ENCODE measurements around the gene PREP.

The PREP gene

GRCh38 chr6:105357165-105357564 is 45.7 kb downstream of the PREP start:
- DNase-seq (ENCODE audit: low spot score): no peak
- ATAC-seq (ENCODE audit: low read depth): no peak
- peaks cover 86% of the 10 kb centered on the region for H3K36me3 ChIP-seq (ENCODE audit: low read depth)

DNA sequence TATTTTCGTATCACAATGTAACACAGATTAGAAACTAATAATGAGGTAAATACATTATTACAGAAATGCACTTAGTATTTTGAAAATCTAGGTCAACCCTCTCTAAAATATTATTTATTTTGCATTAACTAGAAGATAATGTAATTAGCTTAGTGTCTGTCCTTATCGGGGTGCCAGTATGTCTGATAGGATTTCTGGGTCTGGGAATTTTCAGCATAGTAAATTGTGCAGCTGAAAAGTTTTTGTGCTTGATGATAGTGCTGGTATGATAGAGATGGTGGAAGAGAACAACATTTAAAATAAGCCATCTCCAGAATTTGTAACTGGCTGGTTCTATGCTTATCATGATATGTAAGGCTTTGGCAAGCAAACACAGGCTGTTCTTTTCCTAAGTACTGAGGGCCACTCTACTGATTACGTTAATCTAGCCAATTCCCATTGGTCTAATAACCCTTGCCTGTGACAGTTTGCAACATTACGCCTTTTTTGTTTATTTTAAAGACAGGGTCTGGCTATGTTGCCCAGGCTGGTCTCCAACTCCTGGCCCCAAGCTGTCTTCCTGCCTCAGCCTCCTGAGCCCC is 50.8 kb downstream of the PREP start:
- no peaks in the 10 kb centered on the region for H3K27me3 ChIP-seq (ENCODE audit: insufficient read depth, poor library complexity, severe bottlenecking)
- ATAC-seq (ENCODE audit: low read depth) (no peak), DNase-seq (ENCODE audit: low spot score) (no peak)
- no peaks in the 10 kb centered on the region for H3K4me1 ChIP-seq (ENCODE audit: insufficient read depth, poor library complexity, severe bottlenecking)
- H3K4me3 ChIP-seq (ENCODE audit: severe bottlenecking): no peak overlapping the region
- H3K9me3 ChIP-seq (ENCODE audit: severe bottlenecking): no peaks in the 10 kb centered on the region
- no peak overlapping the region for H3K27ac ChIP-seq (ENCODE audit: poor library complexity, severe bottlenecking)
- H3K36me3 ChIP-seq (ENCODE audit: low read depth): peaks cover 78% of the 10 kb centered on the region
- TF ChIP-seq, protein P1, sequence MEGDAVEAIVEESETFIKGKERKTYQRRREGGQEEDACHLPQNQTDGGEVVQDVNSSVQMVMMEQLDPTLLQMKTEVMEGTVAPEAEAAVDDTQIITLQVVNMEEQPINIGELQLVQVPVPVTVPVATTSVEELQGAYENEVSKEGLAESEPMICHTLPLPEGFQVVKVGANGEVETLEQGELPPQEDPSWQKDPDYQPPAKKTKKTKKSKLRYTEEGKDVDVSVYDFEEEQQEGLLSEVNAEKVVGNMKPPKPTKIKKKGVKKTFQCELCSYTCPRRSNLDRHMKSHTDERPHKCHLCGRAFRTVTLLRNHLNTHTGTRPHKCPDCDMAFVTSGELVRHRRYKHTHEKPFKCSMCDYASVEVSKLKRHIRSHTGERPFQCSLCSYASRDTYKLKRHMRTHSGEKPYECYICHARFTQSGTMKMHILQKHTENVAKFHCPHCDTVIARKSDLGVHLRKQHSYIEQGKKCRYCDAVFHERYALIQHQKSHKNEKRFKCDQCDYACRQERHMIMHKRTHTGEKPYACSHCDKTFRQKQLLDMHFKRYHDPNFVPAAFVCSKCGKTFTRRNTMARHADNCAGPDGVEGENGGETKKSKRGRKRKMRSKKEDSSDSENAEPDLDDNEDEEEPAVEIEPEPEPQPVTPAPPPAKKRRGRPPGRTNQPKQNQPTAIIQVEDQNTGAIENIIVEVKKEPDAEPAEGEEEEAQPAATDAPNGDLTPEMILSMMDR (IDR thresholded peaks at IDR 0.05; ENCODE audit: poor library complexity, severe bottlenecking): no peak

More at GRCh38 chr6:105357165-105357564, 45.7 kb downstream of the PREP start:
- H3K27me3 ChIP-seq (ENCODE audit: insufficient read depth, poor library complexity, severe bottlenecking): no peaks in the 10 kb centered on the region
- H3K4me3 ChIP-seq (ENCODE audit: severe bottlenecking): no peak overlapping the region
- no peaks in the 10 kb centered on the region for H3K9me3 ChIP-seq (ENCODE audit: severe bottlenecking)
- TF ChIP-seq, protein P1 (IDR thresholded peaks at IDR 0.05; ENCODE audit: poor library complexity, severe bottlenecking): no peak
- H3K4me1 ChIP-seq (ENCODE audit: insufficient read depth, poor library complexity, severe bottlenecking): peaks cover 18% of the 10 kb centered on the region
- H3K27ac ChIP-seq (ENCODE audit: poor library complexity, severe bottlenecking): no peak overlapping the region

DNA sequence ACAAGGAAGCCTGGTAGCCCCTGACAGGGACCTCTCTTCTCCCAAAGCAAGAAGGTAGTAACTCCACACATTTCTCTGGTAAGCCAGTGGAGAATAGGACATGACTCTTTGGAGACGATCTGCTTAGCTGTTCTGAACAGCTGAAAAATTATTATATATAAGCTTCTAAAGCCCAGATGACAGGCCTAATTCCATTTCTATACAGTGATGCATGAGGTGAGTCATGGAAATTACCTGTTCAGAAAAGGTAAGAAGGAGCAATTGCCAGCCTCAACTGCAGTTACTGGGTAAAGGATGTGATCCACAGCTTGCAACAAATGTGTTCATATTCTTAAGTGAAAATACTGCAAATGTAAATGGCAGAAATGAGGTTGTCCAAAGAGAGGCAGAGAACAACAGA is 54.0 kb downstream of the PREP start:
- Histone ChIP-seq H3K36me3 (ENCODE audit: low read depth) (peaks cover 78% of the 10 kb centered on the region), H3K27ac (ENCODE audit: poor library complexity, severe bottlenecking) (no peak overlapping the region), H3K27me3 (ENCODE audit: insufficient read depth, poor library complexity, severe bottlenecking) (no peaks in the 10 kb centered on the region), H3K4me1 (ENCODE audit: insufficient read depth, poor library complexity, severe bottlenecking) (peaks cover 21% of the 10 kb centered on the region), H3K4me3 (ENCODE audit: severe bottlenecking) (no peak overlapping the region), H3K9me3 (ENCODE audit: severe bottlenecking) (no peaks in the 10 kb centered on the region)
- DNase-seq (ENCODE audit: low spot score) (no peak), ATAC-seq (ENCODE audit: low read depth) (no peak; the same call in 2 of the 3 replicates)
- TF ChIP-seq, protein P1 (IDR thresholded peaks at IDR 0.05; ENCODE audit: poor library complexity, severe bottlenecking): no peak

DNA sequence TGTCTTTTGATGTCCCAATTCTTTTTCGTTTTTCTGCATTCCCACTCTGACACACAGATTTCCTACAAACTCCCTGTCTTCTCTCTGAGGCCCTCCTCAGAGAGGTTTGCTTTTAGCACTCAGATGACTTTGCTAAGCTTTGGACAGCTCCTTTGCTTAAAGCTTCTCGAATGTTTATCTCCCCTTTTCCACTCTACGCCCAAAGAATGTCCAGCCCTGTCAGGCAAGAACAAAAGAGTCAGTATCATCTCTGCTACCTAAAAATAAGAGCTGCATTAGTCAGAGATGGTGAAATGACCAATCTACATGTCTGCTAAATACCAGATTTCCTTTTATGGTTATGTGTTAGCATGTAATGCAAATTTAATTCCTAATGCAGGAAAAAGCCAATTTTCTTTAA is 56.8 kb downstream of the PREP start:
- Histone ChIP-seq H3K4me3 (ENCODE audit: severe bottlenecking) (no peak overlapping the region), H3K4me1 (ENCODE audit: insufficient read depth, poor library complexity, severe bottlenecking) (peaks cover 21% of the 10 kb centered on the region), H3K27me3 (ENCODE audit: insufficient read depth, poor library complexity, severe bottlenecking) (no peaks in the 10 kb centered on the region), H3K27ac (ENCODE audit: poor library complexity, severe bottlenecking) (peak overlapping the region; percentile 64), H3K36me3 (ENCODE audit: low read depth) (peaks cover 55% of the 10 kb centered on the region), H3K9me3 (ENCODE audit: severe bottlenecking) (no peaks in the 10 kb centered on the region)
- DNase-seq (ENCODE audit: low spot score): no peak
- peak; percentile 99 for ATAC-seq (ENCODE audit: low read depth)
- TF ChIP-seq, protein P1 (IDR thresholded peaks at IDR 0.05; ENCODE audit: poor library complexity, severe bottlenecking): no peak

DNA sequence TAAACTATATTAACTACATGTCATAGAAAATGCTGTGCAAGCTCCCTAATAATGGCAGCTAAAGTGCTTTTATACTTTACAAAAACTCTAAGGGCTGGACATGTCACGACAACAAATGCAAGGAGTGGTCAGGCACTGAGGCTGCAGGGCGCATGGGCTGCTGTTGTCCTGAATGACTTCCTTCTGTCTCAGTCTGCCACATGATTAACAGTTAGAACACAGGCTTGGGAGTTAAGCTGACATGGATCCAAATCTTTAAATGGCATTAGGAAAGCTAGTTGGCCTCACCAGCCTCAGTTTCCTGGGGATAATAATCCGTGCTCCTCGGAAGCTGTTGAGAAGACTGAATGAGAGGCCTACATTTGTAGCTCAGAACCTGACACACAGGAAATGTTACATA is 57.4 kb downstream of the PREP start:
- no peaks in the 10 kb centered on the region for H3K9me3 ChIP-seq (ENCODE audit: severe bottlenecking)
- TF ChIP-seq, protein P1 (IDR thresholded peaks at IDR 0.05; ENCODE audit: poor library complexity, severe bottlenecking): no peak
- H3K36me3 ChIP-seq (ENCODE audit: low read depth): peaks cover 54% of the 10 kb centered on the region
- H3K4me3 ChIP-seq (ENCODE audit: severe bottlenecking): no peak overlapping the region
- ATAC-seq (ENCODE audit: low read depth) (no peak), DNase-seq (ENCODE audit: low spot score) (no peak)
- H3K27me3 ChIP-seq (ENCODE audit: insufficient read depth, poor library complexity, severe bottlenecking): no peaks in the 10 kb centered on the region
- peak overlapping the region; percentile 64 for H3K27ac ChIP-seq (ENCODE audit: poor library complexity, severe bottlenecking)
- H3K4me1 ChIP-seq (ENCODE audit: insufficient read depth, poor library complexity, severe bottlenecking): peaks cover 21% of the 10 kb centered on the region
